GM18858 (cell line): ENCODE measurements around the gene PLSCR5.
A peak's percentile ranks its signal among the peaks of the same experiment; 100 is the strongest.

Experiments
- ATAC-seq: cut with Tn5 transposase; IDR thresholded peaks from one replicate; pipeline ENCODE4 v1.9.1; 2021; ENCODE audit not compliant: unreplicated experiment

Gene PLSCR5

GRCh38 chr3:146589899-146590508 lies 15.1 kb downstream of the PLSCR5 start:
- peak; percentile 62 for ATAC-seq

DNA sequence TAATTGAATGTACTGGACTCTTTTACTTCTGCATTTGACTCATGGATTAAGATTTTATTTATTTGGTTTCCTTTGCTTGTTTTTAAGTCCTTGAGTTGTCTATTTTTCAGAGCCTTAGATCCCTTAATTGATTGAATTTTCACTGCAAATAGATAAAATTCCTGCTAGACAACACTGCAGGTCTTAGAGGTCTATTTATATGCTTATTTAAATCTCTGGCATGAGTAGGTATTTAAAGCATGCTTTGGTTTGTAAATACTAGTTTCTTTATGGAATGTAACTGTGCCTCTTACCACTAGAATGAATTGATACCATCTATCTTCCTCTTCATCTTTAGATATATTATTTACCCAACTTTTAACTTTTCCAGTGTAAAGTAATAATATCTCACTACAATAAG lies 20.0 kb downstream of the PLSCR5 start:
- no peak for ATAC-seq

DNA sequence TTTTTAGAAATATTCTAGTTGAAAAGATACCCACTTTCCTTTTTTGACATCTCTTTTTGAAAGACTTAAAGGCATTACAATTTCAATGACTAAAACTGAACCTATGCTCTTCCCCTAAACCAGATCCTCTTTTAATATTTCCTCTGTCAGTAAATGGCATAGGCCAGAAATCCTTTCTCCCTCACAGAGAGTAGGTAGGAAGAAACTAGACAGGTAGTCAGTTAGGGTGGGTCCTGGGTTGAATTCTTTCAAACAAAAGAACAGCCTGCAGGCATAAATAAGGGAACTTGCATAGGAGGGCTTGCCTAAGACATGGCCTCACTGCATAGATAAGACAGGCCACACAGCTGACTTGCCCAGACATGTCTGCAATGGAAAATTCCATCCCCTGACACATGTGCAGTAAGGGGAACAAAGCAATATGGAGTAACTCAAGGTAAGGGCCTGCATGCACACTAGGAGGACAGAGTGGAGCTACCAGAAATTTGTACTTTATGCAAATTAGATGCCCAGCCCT lies 23.1 kb downstream of the PLSCR5 start:
- ATAC-seq, result peak; percentile 44

DNA sequence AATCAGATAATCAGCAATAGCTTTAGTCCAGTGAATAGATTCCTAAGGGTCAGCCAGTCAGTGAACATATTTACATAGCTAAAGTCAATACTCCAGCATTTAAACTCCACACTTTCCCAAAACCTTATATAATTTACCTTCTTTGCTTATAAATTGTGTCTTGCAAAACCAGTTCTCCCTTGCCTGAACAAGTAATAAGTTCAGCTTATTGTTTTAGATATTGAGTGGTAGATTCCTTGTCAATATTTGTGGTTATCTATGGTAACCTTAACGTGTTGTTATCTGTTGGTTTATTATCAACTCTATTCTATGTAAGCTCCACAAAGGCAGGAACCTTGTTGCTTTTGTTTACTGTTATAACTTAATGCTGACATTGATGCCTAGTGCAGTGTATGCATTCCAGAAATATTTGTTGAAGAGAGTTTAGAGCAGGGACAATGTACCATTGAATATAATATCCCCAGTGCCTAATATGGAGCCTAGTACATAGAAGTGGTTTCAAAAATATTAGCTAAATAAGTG lies 24.0 kb downstream of the PLSCR5 start:
- no peak for ATAC-seq

- peak; percentile 59 for ATAC-seq
Observed at GRCh38 chr3:146577662-146578061, 27.5 kb downstream of the PLSCR5 start.

GRCh38 chr3:146575636-146576035 lies 29.5 kb downstream of the PLSCR5 start:
- no peak for ATAC-seq

DNA sequence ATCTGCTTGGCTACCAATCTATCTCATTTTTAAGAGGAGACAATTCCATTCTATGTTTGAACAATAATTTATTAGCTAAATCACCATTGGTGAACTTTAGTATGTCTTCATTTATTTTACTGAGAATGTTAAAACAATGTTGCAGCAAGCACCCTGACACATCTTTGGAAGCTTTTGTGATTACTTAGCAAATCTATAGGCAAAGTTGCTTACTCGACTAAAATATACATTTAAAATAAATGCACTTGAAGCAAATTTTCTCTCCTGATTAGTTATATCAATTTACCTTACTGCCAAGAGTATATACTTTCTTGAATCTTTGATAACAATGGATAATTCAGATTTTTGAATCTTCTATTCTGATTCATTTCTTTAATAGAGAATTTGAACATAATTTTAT lies 31.0 kb downstream of the PLSCR5 start:
- ATAC-seq, result no peak

- ATAC-seq, result no peak
Observed at GRCh38 chr3:146569314-146569713, 35.8 kb downstream of the PLSCR5 start.

DNA sequence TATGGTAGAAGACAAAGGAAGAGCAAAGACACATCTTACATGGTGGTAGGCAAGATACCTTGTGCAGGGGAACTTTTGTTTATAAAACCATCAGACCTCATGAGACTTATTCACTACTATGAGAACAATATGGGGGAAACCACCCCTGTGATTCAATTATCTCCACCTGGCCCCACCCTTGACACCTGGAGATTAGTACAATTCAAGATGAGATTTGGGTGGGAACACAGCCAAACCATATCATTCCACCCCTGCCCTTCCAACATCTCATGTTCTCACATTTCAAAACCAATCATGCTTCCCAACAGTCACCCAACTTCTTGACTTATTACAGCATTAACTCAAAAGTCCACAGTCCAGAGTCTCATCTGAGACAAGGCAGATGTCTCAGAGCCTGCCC lies 39.0 kb downstream of the PLSCR5 start:
- no peak for ATAC-seq

DNA sequence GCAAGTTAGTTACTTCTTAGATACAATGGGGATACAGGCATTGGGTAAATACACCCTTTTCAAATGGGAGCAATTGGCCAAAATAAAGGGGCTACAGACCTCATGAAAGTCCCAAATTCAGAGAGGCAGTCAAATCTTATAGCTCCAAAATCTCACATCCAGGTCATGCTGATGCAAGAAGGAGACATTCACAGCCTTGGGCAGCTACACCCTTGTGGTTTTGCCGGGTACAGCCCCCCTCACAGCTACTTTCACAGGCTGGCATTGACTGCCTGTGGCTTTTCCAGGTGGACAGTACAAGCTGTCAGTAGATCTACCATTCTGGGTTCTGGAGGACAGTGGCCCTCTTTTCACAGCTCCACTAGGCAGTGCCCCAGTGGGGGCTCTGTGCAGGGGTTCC lies 43.3 kb downstream of the PLSCR5 start:
- no peak for ATAC-seq

DNA sequence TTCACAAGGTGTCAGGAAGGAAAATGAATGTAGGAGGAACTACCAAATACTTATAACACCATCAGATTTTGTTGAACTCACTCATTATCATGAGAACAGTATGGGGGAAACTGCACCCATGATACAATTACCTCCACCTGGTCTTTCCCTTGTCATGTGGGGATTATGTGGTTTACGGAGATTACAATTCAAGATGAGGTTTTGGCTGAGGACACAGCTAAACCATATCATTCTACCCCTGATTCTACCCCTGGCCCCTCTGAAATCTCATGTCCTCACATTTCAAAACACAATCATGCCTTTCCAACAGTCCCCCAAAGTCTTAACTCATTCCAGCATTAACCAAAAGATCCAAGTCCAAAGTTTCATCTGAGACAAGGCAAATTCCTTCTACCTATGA lies 43.7 kb downstream of the PLSCR5 start:
- ATAC-seq, result no peak

- no peak for ATAC-seq
Observed at GRCh38 chr3:146560678-146561077, 44.5 kb downstream of the PLSCR5 start.

GRCh38 chr3:146559388-146559787 lies 45.8 kb downstream of the PLSCR5 start:
- no peak for ATAC-seq

GRCh38 chr3:146558781-146559180 lies 46.4 kb downstream of the PLSCR5 start:
- no peak for ATAC-seq

DNA sequence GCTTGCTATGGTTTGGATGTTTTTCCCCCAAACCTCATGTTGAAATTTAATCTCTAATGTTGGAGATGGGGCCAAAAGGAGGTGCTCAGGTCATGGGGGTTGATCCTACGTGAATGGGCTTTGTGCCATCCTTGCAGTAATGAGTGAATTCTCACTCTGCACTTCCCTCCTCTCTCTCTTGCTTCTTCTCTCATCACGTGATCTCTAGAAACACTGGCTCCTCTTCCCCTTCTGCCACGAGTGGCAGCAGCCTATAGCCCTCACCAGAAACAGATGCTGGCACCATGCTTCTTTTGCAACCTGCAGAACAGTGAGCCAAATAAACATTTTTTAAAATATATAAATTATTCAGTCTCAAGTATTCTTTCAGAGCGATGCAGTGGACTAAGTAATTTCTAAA lies 47.4 kb downstream of the PLSCR5 start:
- no peak for ATAC-seq

- no peak for ATAC-seq
Observed at GRCh38 chr3:146555311-146555710, 49.8 kb downstream of the PLSCR5 start.

GRCh38 chr3:146554151-146554760 lies 50.9 kb downstream of the PLSCR5 start:
- no peak for ATAC-seq

- peak; percentile 90 for ATAC-seq
Observed at GRCh38 chr3:146550743-146551510, 54.2 kb downstream of the PLSCR5 start.

- no peak for ATAC-seq
Observed at GRCh38 chr3:146550070-146550615, 55.0 kb downstream of the PLSCR5 start.

DNA sequence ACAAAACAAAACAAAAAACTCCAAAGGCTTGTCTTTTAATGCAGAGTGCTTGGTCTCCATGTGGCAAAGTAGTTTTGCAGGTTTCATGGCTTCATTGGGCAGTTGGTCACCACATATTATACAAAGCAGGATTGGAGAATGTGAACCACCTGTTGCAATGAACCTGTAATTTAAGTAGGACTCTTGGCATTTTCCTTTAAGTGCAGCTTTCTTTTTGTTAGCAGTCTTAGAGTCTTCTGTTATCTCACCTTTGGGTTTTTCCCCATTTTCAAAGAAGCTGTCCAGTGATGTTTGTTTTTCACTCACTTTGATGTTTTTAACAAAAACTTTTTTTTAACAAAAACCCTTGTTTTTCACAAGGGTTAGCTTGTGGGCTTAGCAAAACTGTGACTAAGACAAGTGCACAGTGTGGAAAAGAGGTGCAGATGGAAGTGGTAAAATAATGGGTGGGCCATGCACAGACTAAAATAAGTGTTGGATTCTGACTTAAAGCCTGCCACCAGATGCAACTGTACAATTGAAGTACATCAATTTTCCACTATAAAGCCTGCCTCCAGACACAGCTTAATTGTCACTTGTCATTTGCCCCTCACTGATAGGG lies 57.8 kb downstream of the PLSCR5 start:
- no peak for ATAC-seq

DNA sequence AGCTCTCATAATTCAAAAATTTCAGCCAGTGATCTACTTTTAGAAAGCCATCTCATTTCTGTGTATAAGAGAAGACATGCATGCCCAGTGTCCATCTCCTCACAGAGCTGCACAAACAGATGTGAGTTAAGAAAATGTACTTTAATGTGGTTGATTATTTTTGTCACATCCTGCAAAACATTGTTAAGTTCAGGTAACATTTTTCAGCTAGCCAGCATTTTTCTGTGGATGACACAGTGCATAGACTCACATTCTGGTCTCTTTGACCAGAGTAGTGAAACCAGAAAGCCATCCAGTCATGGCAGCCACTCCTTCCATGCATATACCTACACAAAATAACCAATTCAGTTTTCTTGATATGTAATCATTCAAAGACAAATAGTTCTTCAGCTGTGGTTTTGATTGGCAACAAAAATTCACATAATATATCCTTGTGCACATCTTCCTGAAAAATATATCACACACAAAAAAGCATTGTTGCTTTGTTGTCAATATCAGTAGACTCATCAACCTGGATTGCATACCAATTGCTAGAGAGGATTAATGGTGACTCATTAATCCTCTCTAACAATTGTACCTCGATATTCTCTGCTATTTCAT lies 58.7 kb downstream of the PLSCR5 start:
- no peak for ATAC-seq
